Measurements from ENCODE around the gene CMIP.
"Not testable (repeated sequence)": the region's sequence is repeated elsewhere in the genome, so short reads cannot be mapped to it uniquely, and the experiment has no call there.

Gene CMIP

DNA sequence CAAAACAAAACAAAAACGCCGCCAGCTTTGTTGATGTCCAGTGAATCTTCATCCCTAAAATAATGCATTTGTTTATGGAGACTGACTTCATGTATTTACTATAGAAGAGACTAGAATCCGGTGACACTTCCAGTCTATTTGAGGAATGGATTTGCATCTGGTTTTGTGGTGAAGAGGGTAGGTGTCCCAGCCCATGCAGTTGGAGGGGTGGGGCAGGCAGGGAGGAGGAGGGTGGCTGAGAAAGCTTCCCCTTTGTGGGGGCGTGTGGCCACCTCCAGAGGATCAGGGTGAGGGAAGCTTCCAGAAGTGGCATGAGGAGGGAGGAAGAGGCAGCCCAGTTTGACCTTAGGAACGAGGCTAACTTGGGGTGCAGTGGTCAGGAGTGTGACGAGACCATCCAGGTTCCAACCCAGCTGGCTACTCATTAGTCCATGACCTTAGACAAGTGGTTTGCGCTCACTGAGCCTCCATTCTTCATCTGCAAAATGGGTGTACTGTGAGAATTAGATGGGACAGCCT, 69.5 kb downstream of the CMIP start:
- DNase-seq (ENCODE audit: extremely low read depth in 1 of 2, low read depth in 1 of 2): no peak

DNA sequence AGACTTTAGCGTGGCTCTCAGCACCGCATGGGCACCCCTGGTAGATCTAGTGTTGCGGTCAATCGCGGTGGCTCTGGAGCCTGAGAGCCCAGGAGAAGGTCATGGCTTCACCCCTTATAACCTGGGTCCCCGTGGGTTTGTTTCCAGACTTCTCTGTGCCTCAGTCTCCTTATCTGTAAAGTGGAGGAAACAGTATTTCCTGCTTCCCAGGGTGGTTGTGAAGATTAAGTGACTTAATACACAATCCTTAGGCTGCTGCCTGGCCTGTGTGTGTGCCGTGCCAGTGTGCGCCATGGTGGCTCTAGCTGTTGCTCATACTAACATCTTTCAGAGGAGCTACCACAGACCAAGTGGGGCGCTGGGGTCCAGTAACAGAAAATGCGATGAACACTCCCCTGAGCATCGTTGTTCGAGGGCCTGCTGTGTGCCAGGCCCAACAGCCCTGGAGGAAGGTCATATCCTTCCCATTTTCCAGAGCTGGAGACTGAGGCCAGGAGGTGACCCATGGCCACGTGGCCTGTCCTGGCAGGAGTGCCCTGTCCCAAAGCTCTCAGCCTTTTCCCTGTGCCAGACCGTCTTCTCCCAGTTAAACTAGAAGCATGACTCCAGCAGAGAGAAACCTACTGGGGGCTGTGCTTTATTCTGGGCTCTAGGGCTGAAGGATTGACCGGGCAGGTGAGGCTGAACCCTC, 70.1 kb downstream of the CMIP start:
- DNase-seq (ENCODE audit: extremely low read depth in 1 of 2, low read depth in 1 of 2): no peak

DNA sequence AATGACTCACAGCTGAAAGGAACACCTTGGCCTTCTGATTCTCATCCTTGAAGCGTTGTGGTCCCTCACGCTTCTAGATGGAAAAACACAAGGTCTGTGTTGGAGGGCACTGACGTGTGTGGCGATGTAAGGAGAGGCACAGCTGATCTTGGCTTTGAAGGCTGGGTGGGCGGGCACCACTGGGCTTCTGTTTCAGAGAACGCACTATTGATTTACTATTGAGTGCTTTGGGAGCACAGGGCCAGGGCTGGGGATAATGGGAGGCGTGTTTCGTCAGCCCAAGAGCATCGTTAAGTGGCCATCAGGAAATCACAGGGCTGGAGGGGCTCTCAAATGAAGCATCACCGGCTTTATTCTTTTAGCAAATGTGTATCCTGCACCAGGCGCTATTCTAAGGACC, 70.7 kb downstream of the CMIP start:
- no peak for DNase-seq (ENCODE audit: extremely low read depth in 1 of 2, low read depth in 1 of 2)

DNA sequence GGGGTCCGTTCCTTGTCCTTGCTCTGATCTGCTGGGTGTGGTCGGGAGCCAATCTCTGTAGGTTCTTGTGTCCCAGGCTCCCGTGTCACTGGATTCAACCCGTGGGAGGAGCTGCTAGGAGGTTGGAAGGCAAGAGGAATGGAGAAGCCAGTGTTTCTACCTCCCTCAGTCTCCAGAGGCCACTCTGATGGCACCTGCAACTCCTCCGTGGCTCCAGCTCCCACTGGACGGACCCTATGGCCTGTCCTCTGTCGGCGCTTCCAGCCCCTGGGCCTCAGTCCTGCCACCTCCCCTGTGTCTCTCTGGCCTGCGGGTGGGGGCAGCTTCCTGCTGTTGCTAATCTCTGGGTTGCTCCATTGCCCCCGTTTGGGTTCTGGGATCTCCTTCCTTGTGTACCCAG, 71.1 kb downstream of the CMIP start:
- DNase-seq (ENCODE audit: extremely low read depth in 1 of 2, low read depth in 1 of 2): no peak

DNA sequence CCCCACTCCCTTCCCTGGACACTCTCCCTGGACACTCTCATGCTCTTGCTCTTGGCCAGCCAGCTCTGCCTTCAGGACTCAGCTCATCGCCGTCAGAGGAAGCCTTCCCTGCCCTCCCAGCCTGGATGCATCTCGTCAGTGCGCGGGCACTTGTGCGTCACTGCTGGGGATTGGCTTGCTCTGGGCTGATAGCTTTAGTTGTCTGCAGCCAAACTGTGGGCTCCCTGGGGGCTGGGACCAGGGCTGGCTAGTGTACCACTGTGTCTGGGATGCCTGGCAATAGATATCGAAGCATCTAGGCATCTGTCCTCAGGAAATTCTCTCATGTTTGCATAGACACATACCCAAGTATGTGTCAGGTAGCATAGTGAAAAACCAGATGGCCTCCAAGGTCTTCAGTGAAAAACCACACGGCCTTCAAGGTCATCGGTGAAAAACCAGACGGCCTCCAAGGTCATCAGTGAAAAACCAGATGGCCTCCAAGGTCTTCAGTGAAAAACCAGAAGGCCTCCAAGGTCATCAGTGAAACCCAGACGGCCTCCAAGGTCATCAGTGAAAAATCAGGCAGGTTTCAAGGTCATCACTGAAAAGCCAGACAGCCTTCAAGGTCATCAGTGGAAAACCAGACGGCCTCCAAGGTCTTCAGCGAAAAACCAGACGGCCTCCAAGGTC, 72.0 kb downstream of the CMIP start:
- DNase-seq (ENCODE audit: extremely low read depth in 1 of 2, low read depth in 1 of 2): no peak

DNA sequence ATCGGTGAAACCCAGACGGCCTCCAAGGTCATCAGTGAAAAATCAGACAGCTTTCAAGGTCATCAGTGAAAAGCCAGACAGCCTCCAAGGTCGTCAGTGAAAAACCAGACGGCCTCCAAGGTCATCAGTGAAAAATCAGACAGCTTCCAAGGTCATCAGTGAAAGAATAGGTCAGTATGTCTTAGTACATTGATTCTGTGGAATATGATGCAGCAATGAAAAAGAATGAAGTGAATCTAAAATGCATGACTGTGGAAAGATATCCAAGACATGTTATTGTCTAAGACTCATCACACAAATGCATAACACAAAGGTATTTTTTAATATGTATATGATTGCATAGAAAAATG, 72.5 kb downstream of the CMIP start:
- no peak for DNase-seq (ENCODE audit: extremely low read depth in 1 of 2, low read depth in 1 of 2)

DNA sequence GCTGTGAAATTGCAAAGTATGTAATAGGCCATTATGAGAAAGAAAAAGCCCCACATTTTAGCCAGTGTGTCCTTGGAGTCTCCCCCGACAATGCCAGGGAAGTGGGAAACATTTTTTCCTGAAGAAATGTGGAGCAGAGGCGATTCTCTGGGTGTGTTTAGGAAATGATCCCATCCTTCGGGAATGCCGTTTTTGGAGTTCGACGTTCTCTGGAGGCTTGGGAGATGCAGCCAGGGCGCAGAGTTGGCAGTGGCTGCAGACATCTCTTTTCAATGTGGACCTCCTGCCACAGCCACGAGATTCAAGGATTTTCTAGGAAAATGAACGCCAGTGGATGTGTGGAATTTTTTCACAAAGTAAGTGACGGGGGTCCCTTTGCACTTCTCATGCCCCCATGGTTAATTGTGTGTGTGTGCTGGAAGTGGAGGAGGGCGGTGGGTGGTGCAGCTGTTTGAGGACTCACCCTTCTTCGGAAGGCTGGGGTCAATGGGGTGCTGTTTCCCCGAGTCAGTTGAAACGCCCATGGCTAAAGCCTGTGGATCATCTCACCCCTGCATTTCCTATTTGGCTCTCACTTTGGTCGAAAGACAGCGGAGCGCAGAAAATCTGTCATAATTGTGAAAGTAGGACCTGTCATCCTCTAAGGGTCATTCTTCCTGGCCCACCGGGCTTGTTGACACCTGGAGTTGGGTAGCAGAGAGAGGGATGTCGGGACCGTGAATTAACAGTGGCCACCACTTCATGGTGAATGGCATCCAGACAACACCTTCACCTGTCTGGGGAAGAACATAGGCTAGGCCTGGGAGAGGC, 73.2 kb downstream of the CMIP start:
- no peak for DNase-seq (ENCODE audit: extremely low read depth in 1 of 2, low read depth in 1 of 2)

DNA sequence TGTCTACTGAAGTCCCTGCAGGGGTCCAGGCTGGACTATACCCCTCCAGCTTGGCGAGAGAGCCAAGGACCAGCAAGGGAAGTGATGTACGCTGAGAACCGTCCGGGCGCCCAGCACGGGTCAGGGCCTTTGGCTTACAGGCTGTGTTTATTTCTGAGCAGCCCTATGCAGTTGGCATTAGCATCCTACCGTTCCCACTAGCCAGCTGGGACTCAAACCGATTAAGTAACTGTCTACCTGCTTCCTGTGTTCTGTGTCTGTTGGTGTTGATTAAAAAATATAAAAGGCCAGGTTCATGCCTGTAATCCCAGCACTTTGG, 73.8 kb downstream of the CMIP start:
- DNase-seq (ENCODE audit: extremely low read depth in 1 of 2, low read depth in 1 of 2): no peak

DNA sequence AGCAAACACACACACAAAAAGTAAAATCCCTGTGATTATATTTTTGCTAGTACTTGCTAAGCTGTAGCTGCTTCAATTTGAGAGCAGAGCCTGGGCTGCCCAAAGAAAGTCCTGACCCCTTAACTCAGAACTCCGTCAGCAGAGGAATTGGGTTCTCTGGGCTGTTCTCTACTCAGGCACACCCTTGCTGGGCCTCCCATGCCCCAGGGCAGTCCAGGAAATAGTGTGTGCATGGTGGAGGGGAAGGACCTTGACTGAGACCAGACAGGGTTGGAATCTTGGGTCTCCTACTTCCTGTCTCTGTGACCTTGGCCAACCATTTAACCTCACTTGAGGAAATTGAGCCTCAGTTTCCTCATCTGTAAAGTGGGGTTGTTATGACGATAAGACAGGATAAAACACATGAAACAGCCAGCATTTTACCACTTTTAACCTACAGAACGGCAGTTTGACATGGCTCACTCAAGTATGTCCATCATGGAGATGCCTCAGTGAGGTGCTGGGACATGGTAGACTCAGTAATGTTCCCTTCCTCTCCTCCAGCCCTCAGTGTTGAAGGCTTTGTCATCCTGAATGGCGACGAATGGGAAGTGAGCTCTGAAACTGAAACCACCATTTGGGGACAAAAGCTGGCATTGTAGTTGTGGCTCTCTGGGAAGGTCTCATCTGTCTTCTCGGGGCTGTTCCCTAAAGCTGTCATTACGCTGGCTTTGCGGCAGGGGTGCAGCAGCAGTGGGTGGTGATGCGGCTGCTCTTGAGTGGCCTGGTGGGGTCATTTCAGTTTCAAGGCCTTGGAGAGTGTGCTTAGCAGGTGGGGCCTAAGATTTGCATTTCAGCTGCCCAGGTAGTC, 74.9 kb downstream of the CMIP start:
- DNase-seq (ENCODE audit: extremely low read depth in 1 of 2, low read depth in 1 of 2): no peak

DNA sequence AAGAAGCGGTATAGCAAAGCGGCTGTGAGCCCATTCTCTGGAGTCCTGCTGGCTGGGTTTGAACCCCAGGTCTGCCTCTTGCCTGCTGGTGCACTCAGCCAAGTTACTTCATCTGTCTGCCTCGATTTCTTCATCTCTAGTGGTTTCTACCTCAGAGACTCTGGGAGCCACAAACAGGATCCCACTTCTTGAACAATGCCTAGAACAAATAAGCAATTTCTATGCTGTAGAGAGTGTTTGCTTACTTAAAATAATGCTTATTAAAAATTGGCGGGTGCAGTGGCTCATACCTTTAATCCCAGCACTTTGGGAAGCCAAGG, 75.5 kb downstream of the CMIP start:
- DNase-seq (ENCODE audit: extremely low read depth in 1 of 2, low read depth in 1 of 2): no peak

DNA sequence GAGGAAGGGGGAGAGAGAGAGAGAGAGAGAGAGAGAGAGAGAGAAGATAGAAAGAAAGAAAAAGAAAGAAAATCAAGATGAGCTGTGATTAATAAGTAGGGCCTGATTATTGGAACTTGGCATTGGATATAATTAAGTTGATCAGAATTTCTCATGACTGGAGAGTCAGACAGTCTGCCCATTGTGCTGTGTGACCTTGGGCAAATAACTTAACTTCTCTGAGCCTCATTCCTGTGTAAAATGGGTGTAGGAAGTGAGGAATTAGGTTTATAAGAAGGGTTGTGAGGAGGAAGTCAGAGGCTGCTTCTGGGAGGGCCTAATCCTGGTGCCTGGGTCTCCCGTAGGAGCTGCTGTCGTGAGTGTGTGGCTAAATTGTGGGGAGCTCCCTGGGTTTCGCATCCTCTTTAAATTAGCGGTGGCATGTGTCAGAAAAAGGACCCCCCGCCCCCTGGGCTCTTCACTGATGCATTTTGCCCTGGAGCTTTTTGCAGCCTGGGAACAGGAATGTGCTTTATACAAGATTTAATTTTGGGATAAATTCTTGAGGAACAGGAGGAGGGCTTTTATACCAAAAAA, 76.0 kb downstream of the CMIP start:
- no peak for DNase-seq (ENCODE audit: extremely low read depth in 1 of 2, low read depth in 1 of 2)

DNA sequence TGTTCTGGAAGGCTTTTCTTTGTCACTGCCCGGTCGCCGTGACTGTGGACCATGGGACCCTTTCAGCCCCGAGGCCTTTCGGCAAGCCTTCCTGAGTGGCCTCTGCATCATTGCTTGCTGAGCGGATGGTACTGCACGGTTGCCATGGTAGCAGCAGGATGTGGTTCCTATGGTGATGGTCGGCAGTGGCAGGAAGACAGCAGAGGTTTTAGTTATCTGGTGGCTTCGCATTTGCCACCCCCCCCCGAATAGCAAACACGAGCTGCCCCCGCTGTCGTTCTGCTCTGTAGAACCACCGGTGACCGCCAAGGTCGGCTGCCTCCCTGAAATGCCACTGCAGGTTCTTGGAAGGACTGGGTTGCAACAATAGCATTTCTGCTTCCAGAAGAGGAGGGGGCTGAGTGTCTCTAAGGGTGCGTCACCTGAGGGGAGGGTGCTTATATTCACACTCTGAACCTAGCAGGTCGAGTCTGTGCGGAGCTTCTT, 76.6 kb downstream of the CMIP start:
- peak; percentile 62 to 67 for DNase-seq (ENCODE audit: extremely low read depth in 1 of 2, low read depth in 1 of 2)

DNA sequence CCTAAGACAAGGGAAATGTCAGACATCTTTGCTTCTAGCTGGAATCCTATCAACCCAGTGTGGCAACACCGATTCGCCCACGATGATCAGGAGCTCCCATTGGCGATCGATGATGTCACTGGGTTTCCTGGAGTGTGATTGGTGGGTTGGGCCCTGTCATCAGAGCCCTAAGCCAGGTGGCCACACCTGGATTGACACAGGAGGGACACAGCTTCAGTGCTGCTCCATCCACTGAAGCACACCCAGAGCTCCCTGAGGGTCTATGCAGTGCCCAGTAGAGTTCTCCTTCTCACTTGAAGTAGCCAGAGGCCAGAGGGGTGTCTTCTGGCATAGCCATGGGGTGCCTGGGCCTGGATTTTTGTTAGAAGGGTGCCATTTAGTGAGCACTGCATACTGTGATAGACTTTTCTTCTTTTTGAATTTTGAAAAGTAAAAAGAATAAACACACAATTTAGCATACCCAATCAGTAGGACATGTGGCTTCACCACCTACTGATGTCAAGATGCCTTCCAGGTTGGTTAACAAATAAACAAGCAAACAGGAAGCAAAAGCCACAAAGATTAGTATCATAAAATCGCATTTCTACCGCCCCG, 77.6 kb downstream of the CMIP start:
- no peak for DNase-seq (ENCODE audit: extremely low read depth in 1 of 2, low read depth in 1 of 2)

DNA sequence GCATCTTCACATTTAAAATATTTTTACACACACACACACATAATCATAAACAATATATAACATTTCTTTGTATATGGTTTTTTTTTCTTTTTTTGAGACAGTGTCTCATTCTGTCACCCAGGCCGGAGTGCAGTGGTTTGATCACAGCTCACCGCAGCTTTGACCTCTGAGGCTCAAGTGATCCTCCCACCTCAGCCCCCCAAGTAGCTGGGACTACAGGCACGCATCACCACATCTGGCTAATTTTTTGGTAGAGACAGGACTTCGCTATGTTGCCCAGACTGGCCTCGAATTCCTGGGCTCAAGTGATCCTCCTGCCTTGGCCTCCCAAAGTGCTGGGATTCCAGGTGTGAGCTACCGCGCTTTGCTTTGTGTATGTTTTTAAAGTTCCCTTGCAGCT, 78.2 kb downstream of the CMIP start:
- DNase-seq (ENCODE audit: extremely low read depth in 1 of 2, low read depth in 1 of 2): not testable (repeated sequence)

DNA sequence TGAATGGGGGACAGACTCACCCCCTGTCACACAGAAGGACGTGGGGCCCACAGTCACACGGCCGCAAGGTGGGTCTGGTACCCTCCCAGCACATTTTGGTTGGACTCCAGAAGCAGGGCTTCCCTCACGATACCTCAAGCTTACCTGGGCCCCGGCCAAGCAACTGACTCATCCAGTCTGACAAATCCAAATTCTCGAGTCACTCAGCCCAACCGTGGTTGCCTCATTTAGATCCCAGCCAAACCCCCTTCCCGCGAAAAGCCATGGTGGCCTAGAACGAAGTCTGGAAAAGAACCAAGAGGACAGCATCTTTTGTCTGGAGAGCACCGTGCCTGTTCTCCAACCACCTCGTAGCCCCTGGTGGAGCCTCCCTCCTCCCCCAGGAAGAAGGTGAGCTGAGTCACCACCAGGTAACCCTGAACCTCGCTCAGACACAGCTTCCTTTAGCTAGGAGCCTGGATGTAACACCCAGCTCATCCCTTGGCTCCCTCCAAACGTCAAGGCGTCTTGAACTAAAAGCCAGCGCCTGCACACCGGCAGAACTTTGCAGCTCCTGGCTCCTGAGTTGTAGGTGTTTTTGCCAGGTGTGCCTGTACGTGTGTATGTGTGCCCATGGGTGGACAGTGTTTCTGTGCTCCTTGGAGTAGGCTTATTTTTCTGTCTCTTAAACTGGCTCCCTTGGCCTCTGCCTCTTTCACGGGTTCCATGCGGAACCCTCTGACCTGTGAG, 78.9 kb downstream of the CMIP start:
- DNase-seq (ENCODE audit: extremely low read depth in 1 of 2, low read depth in 1 of 2): no peak

DNA sequence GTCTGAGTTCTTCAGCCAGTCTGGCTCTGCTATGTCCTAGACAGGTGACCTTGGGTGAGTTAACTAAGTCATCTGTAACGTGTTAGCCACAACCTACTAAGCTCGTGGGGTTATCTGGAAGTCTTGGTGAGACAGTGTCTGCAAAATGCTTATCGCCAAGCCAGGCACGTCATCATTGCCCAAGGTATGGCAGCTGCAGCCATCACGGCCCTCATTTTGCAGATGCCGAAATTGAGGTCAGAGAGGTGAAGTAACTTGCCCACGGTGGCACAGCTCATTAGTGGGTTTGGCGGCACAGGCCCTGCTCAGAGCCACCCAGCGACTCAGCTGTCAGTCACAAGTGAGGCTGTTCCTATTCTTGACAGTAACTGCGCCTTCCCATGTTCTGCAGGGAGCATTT, 79.8 kb downstream of the CMIP start:
- peak in 1 of 2 donors; percentile 42 for DNase-seq (ENCODE audit: extremely low read depth in 1 of 2, low read depth in 1 of 2)

DNA sequence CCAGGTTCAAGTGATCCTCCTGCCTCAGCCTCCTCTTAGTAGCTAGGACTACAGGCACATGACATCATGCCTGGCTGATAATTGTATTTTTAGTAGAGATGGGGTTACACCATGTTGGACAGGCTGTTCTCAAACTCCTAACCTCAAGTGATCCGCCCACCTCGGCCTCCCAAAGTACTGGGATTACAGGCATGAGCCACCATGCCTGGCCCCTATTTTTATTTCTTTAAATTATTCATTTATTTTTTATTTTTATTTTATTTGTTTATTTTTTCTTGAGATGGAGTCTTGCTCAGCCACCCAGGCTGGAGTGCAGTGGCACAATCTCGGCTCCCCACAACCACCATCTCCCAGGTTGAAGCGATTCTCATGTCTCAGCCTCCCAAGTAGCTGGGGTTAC, 80.3 kb downstream of the CMIP start:
- DNase-seq (ENCODE audit: extremely low read depth in 1 of 2, low read depth in 1 of 2): not testable (repeated sequence)

DNA sequence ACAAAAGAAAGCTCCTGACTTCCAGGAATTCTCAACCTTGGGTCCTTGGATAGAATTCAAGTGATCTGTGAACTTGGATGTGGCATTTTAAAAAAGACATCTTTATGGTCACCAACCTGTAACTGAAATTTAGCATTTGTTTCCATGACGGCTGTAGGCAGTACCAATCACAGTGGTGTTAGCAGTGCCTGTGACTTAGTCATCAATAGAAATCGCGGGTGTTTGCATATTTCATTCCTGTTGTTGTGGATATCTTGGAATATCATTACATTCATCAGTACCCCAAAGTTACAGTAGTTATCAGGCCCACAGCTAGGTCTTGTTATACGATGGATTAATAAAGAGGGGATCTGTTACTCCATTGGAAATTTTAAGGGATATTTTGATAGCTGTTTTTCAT, 81.6 kb downstream of the CMIP start:
- DNase-seq (ENCODE audit: extremely low read depth in 1 of 2, low read depth in 1 of 2): no peak

DNA sequence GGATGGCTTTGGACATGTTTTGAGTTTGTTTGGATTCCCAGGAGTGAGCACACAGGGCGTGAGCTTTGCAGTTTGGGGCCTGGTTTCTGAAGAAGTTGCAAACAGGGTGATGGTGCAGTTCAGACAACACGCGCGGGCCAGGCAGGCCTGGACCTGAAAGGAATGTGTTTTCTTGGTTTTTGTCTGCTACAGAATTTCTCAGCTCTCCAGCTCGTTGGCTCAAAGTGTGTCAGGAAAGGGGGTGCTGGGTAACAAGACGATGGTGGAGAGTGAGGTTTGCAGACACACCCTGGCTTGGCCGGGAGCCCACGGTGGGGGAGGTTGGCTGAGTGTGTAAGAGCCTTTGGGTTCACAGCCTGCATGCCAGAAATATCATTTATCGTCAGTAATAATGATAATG, 82.3 kb downstream of the CMIP start:
- DNase-seq (ENCODE audit: extremely low read depth in 1 of 2, low read depth in 1 of 2): no peak
